Measurements from ENCODE around the gene SYNE2. TPM values are rescaled to one million over a fixed set of nuclear protein-coding genes. Genes with fewer than 3 reads are reported as not detected.

SYNE2 gene
- total and polyA plus RNA-seq, 4 donors = 26.9 to 208 (median 67.9) TPM

DNA sequence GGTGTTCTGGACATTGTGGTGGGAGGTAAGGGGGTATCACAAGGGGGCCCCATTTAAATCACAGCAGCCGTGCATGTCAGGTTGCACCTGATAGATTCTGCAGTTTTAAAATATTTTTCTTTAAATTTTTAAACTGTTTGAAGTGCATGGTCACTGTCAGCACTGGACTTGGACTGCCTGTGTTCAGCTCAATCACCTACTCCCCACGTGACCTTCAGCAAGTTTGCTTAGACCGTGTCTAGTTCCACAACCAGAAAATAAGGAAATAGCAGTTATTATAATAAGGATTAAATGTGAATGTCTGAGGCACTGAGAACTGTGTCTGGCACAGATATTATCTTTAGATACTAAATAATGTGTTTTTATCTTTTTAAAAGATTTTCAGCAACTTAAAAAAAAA is 376.7 kb downstream of the SYNE2 start:
- 92 to 94% methylated on average over 3 of the region's 3 CpGs for WGBS, 2 donors
- DNase-seq = no peak
- Histone ChIP-seq H3K4me3 (no peak overlapping the region), H3K9ac (ENCODE audit: insufficient read depth in 1 of 2, low read length in 2 of 2) (no peak overlapping the region), H3K4me1 (ENCODE audit: control insufficient read depth in 5 of 5, insufficient read depth in 5 of 5, low read length in 5 of 5) (no peaks in the 10 kb centered on the region), H3K36me3 (ENCODE audit: control insufficient read depth in 4 of 4, insufficient read depth in 4 of 4, low read length in 4 of 4) (peaks cover 6 to 31% (median 27%) of the 10 kb centered on the region in 4 donors), H3K27ac (ENCODE audit: low read depth in 1 of 2, low read length in 1 of 2) (no peak overlapping the region), H3K9me3 (ENCODE audit: control insufficient read depth in 4 of 4, insufficient read depth in 3 of 4, low read length in 3 of 4) (no peaks in the 10 kb centered on the region), H3K27me3 (ENCODE audit: control insufficient read depth in 3 of 3, insufficient read depth in 3 of 3, low read length in 2 of 3) (no peaks in the 10 kb centered on the region)
- TF ChIP-seq, protein P1, sequence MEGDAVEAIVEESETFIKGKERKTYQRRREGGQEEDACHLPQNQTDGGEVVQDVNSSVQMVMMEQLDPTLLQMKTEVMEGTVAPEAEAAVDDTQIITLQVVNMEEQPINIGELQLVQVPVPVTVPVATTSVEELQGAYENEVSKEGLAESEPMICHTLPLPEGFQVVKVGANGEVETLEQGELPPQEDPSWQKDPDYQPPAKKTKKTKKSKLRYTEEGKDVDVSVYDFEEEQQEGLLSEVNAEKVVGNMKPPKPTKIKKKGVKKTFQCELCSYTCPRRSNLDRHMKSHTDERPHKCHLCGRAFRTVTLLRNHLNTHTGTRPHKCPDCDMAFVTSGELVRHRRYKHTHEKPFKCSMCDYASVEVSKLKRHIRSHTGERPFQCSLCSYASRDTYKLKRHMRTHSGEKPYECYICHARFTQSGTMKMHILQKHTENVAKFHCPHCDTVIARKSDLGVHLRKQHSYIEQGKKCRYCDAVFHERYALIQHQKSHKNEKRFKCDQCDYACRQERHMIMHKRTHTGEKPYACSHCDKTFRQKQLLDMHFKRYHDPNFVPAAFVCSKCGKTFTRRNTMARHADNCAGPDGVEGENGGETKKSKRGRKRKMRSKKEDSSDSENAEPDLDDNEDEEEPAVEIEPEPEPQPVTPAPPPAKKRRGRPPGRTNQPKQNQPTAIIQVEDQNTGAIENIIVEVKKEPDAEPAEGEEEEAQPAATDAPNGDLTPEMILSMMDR (IDR thresholded peaks at IDR 0.05; ENCODE audit: control extremely low read depth, extremely low read depth) = no peak
- no peak for ATAC-seq (ENCODE audit: insufficient read depth, low FRiP score)

DNA sequence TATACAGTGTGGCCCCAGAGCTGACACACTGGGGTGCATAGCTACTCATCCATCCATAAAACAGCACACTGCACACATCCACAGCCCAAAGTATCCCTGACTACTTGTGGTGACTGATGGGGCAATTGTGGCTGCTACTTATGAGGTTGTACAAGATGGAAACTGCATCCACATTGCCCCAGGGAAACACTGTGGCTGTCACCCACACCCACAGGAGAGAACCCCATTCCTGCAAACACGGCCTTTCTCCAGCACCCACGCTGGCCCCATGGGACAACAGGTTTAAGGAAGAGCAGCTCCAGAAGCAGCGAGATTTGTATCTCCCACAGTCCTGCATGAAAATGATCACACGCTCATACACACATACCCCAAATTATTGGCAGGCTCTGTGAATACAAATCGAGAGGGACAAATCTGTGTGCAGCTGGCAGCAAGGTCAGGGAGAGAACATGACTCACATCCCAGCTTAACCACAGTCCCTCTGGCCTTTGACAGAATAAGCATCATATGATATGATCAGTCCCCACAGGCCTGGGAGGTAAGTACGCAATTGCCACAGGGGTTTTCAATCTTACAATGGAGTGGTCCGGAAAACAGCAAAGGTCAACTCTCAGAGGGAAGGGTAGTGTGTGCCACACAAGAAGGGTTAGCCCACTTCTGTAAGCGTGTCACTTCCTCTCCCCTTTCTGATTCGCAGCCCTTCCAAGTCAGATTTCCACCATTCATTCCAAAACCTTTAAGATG is 379.5 kb downstream of the SYNE2 start:
- no peak overlapping the region for H3K9ac ChIP-seq (ENCODE audit: insufficient read depth in 1 of 2, low read length in 2 of 2)
- H3K36me3 ChIP-seq (ENCODE audit: control insufficient read depth in 4 of 4, insufficient read depth in 4 of 4, low read length in 4 of 4) = peaks cover 4 to 22% (median 13%) of the 10 kb centered on the region in 4 donors
- no peaks in the 10 kb centered on the region for H3K27me3 ChIP-seq (ENCODE audit: control insufficient read depth in 3 of 3, insufficient read depth in 3 of 3, low read length in 2 of 3)
- DNase-seq (no peak), ATAC-seq (ENCODE audit: insufficient read depth, low FRiP score) (peak; percentile 28)
- H3K27ac ChIP-seq (ENCODE audit: low read depth in 1 of 2, low read length in 1 of 2) = peak overlapping the region in 1 of 2 donors; percentile 56
- H3K4me3 ChIP-seq = no peak overlapping the region
- TF ChIP-seq, protein P1 (IDR thresholded peaks at IDR 0.05; ENCODE audit: control extremely low read depth, extremely low read depth) = no peak
- peaks cover 0 to 5% (median 0%) of the 10 kb centered on the region in 5 donors for H3K4me1 ChIP-seq (ENCODE audit: control insufficient read depth in 5 of 5, insufficient read depth in 5 of 5, low read length in 5 of 5)
- no peaks in the 10 kb centered on the region for H3K9me3 ChIP-seq (ENCODE audit: control insufficient read depth in 4 of 4, insufficient read depth in 3 of 4, low read length in 3 of 4)
- 77 to 87% methylated on average over 9 of the region's 9 CpGs for WGBS, 2 donors

DNA sequence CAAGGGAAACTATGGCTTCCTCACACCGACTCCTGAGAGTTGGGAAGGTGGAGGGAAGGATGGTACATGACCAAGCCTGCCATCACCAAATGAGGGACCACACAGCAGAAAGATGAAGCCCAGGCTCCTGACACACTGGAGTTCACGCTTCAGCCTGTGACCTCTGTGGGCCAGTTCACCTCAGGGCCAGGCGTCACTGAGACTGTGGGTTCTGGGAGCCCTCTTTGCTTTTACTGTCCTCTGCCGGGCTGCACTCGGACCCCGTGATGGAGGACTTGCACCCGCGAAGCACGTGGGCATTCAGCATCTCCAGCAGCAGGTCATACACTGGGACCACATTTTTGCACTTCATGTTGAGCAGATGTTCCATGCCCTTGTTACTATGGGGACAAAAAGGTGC is 380.1 kb downstream of the SYNE2 start:
- H3K27me3 ChIP-seq (ENCODE audit: control insufficient read depth in 3 of 3, insufficient read depth in 3 of 3, low read length in 2 of 3) = no peaks in the 10 kb centered on the region

More for the DNA sequence above, 380.1 kb downstream of the SYNE2 start:
- H3K9me3 ChIP-seq (ENCODE audit: control insufficient read depth in 4 of 4, insufficient read depth in 3 of 4, low read length in 3 of 4) = no peaks in the 10 kb centered on the region
- H3K36me3 ChIP-seq (ENCODE audit: control insufficient read depth in 4 of 4, insufficient read depth in 4 of 4, low read length in 4 of 4) = peaks cover 4 to 19% (median 7%) of the 10 kb centered on the region in 4 donors
- no peak for DNase-seq
- ATAC-seq (ENCODE audit: insufficient read depth, low FRiP score) = no peak
- WGBS, 2 donors = 89 to 94% methylated on average over 9 of the region's 9 CpGs
- H3K4me1 ChIP-seq (ENCODE audit: control insufficient read depth in 5 of 5, insufficient read depth in 5 of 5, low read length in 5 of 5) = peaks cover 0 to 5% (median 0%) of the 10 kb centered on the region in 5 donors
- TF ChIP-seq, protein P1 (IDR thresholded peaks at IDR 0.05; ENCODE audit: control extremely low read depth, extremely low read depth) = no peak
- no peak overlapping the region for H3K9ac ChIP-seq (ENCODE audit: insufficient read depth in 1 of 2, low read length in 2 of 2)
- H3K4me3 ChIP-seq = no peak overlapping the region
- H3K27ac ChIP-seq (ENCODE audit: low read depth in 1 of 2, low read length in 1 of 2) = peak overlapping the region; percentile 9 to 56

Measured in lung (tissue), 12 donors.